MG63 (cell line): ENCODE measurements around the gene DEPDC4. TPM values are rescaled to one million over a fixed set of nuclear protein-coding genes. Genes with fewer than 3 reads are reported as not detected.
"Not testable (repeated sequence)": the region's sequence is repeated elsewhere in the genome, so short reads cannot be mapped to it uniquely, and the experiment has no call there.

Experiments used
- DNase-seq: peaks from one replicate; pipeline ENCODE4 v3.0.0-alpha.2; 2020
- H3K27me3 ChIP-seq: fragments of 250-450 bp; sonication (Bioruptor Pico); 2 replicates; pipeline ENCODE4 v1.5.1; 2020; ENCODE audit warnings: mild to moderate bottlenecking, moderate library complexity
- H3K36me3 ChIP-seq: fragments of 250-450 bp; sonication (Bioruptor Pico); 2 replicates; pipeline ENCODE4 v1.5.1; 2020; ENCODE audit warnings: mild to moderate bottlenecking, moderate library complexity
- H3K4me3 ChIP-seq: fragments of 250-450 bp; sonication (Bioruptor Pico); 2 replicates; pipeline ENCODE4 v1.5.1; 2020; ENCODE audit warnings: mild to moderate bottlenecking, moderate library complexity
- H3K9me3 ChIP-seq: fragments of 250-450 bp; sonication (Bioruptor Pico); 2 replicates; pipeline ENCODE4 v1.5.1; 2020; ENCODE audit warnings: mild to moderate bottlenecking, moderate library complexity
- total RNA-seq: library from RNA; depleted of rRNA; stranded (reverse); fragments of >200 nt; shearing (Covaris generic); gene quantifications from 2 replicates; pipeline ENCODE4 v1.2.3, GENCODE V29; 2014; ENCODE audit warnings: low replicate concordance

Gene DEPDC4
- total RNA-seq, 1 experiment from 2014 or later: 1.3 TPM

- H3K4me3 ChIP-seq: 0 out of 2 replicates have a peak overlapping the region, but pooled peaks have one; percentile 15
- no peaks in the 10 kb centered on the region for H3K27me3 ChIP-seq
- peak; percentile 58 for DNase-seq
- H3K36me3 ChIP-seq: no peaks in the 10 kb centered on the region
- H3K9me3 ChIP-seq: no peaks in the 10 kb centered on the region
Measured at GRCh38 chr12:100234166-100234565, 32.7 kb downstream of the DEPDC4 start.

GRCh38 chr12:100231873-100232272 lies 35.0 kb downstream of the DEPDC4 start:
- not testable (repeated sequence) for H3K9me3 ChIP-seq, H3K27me3 ChIP-seq, H3K36me3 ChIP-seq, H3K4me3 ChIP-seq, DNase-seq

- DNase-seq: no peak
- H3K27me3 ChIP-seq: no peaks in the 10 kb centered on the region
- no peak overlapping the region for H3K4me3 ChIP-seq
- H3K9me3 ChIP-seq: no peaks in the 10 kb centered on the region
- peaks cover 5% of the 10 kb centered on the region for H3K36me3 ChIP-seq
Measured at GRCh38 chr12:100229876-100230275, 37.0 kb downstream of the DEPDC4 start.

GRCh38 chr12:100229036-100229635 lies 37.7 kb downstream of the DEPDC4 start:
- H3K4me3 ChIP-seq: no peak overlapping the region
- H3K27me3 ChIP-seq: no peaks in the 10 kb centered on the region
- peaks cover 5% of the 10 kb centered on the region for H3K36me3 ChIP-seq
- no peaks in the 10 kb centered on the region for H3K9me3 ChIP-seq
- DNase-seq: no peak

- Histone ChIP-seq H3K27me3 (no peaks in the 10 kb centered on the region), H3K4me3 (no peak overlapping the region), H3K9me3 (no peaks in the 10 kb centered on the region), H3K36me3 (peaks cover 5% of the 10 kb centered on the region)
- no peak for DNase-seq
Measured at GRCh38 chr12:100225491-100225890, 41.4 kb downstream of the DEPDC4 start.

- H3K27me3 ChIP-seq, H3K4me3 ChIP-seq, DNase-seq, H3K9me3 ChIP-seq: not testable (repeated sequence)
- H3K36me3 ChIP-seq: peaks cover 21% of the 10 kb centered on the region
Measured at GRCh38 chr12:100222173-100222572, 44.7 kb downstream of the DEPDC4 start.

- Histone ChIP-seq H3K4me3 (no peak overlapping the region), H3K9me3 (no peaks in the 10 kb centered on the region), H3K27me3 (no peaks in the 10 kb centered on the region), H3K36me3 (peaks cover 23% of the 10 kb centered on the region)
- DNase-seq: no peak
Measured at GRCh38 chr12:100221523-100221922, 45.4 kb downstream of the DEPDC4 start.

- no peaks in the 10 kb centered on the region for H3K9me3 ChIP-seq
- no peak overlapping the region for H3K4me3 ChIP-seq
- DNase-seq: no peak
- peaks cover 19% of the 10 kb centered on the region for H3K36me3 ChIP-seq
- no peaks in the 10 kb centered on the region for H3K27me3 ChIP-seq
Measured at GRCh38 chr12:100219328-100220109, 47.4 kb downstream of the DEPDC4 start.

GRCh38 chr12:100216337-100216736 lies 50.5 kb downstream of the DEPDC4 start:
- no peak for DNase-seq
- Histone ChIP-seq H3K27me3 (no peaks in the 10 kb centered on the region), H3K9me3 (no peaks in the 10 kb centered on the region), H3K36me3 (peaks cover 19% of the 10 kb centered on the region), H3K4me3 (no peak overlapping the region)

GRCh38 chr12:100215209-100215608 lies 51.7 kb downstream of the DEPDC4 start:
- Histone ChIP-seq H3K36me3 (peaks cover 22% of the 10 kb centered on the region), H3K27me3 (no peaks in the 10 kb centered on the region), H3K9me3 (no peaks in the 10 kb centered on the region), H3K4me3 (no peak overlapping the region)
- no peak for DNase-seq

- H3K9me3 ChIP-seq: no peaks in the 10 kb centered on the region
- no peaks in the 10 kb centered on the region for H3K27me3 ChIP-seq
- no peak overlapping the region for H3K4me3 ChIP-seq
- DNase-seq: no peak
- peaks cover 24% of the 10 kb centered on the region for H3K36me3 ChIP-seq
Measured at GRCh38 chr12:100214518-100214917, 52.4 kb downstream of the DEPDC4 start.

- peaks cover 25% of the 10 kb centered on the region for H3K36me3 ChIP-seq
- no peak overlapping the region for H3K4me3 ChIP-seq
- DNase-seq: no peak
- no peaks in the 10 kb centered on the region for H3K27me3 ChIP-seq
- no peaks in the 10 kb centered on the region for H3K9me3 ChIP-seq
Measured at GRCh38 chr12:100213016-100213891, 53.6 kb downstream of the DEPDC4 start.

- no peaks in the 10 kb centered on the region for H3K9me3 ChIP-seq
- no peak overlapping the region for H3K4me3 ChIP-seq
- peaks cover 24% of the 10 kb centered on the region for H3K36me3 ChIP-seq
- no peaks in the 10 kb centered on the region for H3K27me3 ChIP-seq
- no peak for DNase-seq
Measured at GRCh38 chr12:100211698-100212097, 55.2 kb downstream of the DEPDC4 start.

- H3K9me3 ChIP-seq: no peaks in the 10 kb centered on the region
- DNase-seq: no peak
Measured at GRCh38 chr12:100208834-100209233, 58.0 kb downstream of the DEPDC4 start.

GRCh38 chr12:100207311-100207710 lies 59.6 kb downstream of the DEPDC4 start:
- Histone ChIP-seq H3K36me3 (peaks cover 24% of the 10 kb centered on the region), H3K4me3 (no peak overlapping the region), H3K27me3 (no peaks in the 10 kb centered on the region)

More at GRCh38 chr12:100208834-100209233, 58.0 kb downstream of the DEPDC4 start:
- H3K4me3 ChIP-seq: no peak overlapping the region
- peaks cover 24% of the 10 kb centered on the region for H3K36me3 ChIP-seq
- H3K27me3 ChIP-seq: no peaks in the 10 kb centered on the region

GRCh38 chr12:100201604-100202423 lies 65.1 kb downstream of the DEPDC4 start:
- DNase-seq: no peak
- H3K4me3 ChIP-seq: peak overlapping the region; percentile 78
- no peaks in the 10 kb centered on the region; the same call in 1 of the 2 replicates for H3K36me3 ChIP-seq
- no peaks in the 10 kb centered on the region for H3K9me3 ChIP-seq
- no peaks in the 10 kb centered on the region for H3K27me3 ChIP-seq

More at GRCh38 chr12:100207311-100207710, 59.6 kb downstream of the DEPDC4 start:
- no peaks in the 10 kb centered on the region for H3K9me3 ChIP-seq
- DNase-seq: no peak
